ENCODE results near the gene FABP1. TPM values are rescaled to one million over a fixed set of nuclear protein-coding genes. Genes with fewer than 3 reads are reported as not detected.

FABP1 gene
- total RNA-seq, 1 donor from 2014 or later = not detected

DNA sequence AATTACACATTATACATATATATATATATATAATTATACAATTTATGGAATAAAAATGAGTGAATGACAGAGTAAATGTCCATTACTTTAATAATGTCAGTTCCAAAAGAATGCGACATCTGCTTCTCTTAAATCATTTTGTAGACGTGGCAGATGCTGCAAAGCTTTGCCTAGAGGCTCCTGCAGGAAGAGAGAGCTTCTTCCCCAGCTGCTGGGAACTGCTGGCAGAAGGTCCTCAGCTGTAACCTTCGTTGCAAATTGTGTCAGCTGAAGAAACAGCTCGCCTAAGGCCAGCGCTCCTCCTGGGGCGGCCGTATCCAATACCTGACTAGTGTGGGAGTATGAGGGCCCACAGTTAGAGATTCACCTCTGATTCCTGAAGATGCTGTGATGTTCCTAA, 32.7 kb upstream of the FABP1 start:
- no peaks in the 10 kb centered on the region for H3K36me3 ChIP-seq
- H3K4me3 ChIP-seq = no peak overlapping the region
- ATAC-seq (no peak), DNase-seq (no peak)
- intact Hi-C loops (cut with DNase I) = no loop called here
- no peaks in the 10 kb centered on the region for H3K9me3 ChIP-seq
- no peak overlapping the region for H3K27ac ChIP-seq
- no peaks in the 10 kb centered on the region for H3K27me3 ChIP-seq (ENCODE audit: low read depth)
- TF ChIP-seq, protein P1, sequence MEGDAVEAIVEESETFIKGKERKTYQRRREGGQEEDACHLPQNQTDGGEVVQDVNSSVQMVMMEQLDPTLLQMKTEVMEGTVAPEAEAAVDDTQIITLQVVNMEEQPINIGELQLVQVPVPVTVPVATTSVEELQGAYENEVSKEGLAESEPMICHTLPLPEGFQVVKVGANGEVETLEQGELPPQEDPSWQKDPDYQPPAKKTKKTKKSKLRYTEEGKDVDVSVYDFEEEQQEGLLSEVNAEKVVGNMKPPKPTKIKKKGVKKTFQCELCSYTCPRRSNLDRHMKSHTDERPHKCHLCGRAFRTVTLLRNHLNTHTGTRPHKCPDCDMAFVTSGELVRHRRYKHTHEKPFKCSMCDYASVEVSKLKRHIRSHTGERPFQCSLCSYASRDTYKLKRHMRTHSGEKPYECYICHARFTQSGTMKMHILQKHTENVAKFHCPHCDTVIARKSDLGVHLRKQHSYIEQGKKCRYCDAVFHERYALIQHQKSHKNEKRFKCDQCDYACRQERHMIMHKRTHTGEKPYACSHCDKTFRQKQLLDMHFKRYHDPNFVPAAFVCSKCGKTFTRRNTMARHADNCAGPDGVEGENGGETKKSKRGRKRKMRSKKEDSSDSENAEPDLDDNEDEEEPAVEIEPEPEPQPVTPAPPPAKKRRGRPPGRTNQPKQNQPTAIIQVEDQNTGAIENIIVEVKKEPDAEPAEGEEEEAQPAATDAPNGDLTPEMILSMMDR (IDR thresholded peaks at IDR 0.05) = no peak
- H3K4me1 ChIP-seq = no peaks in the 10 kb centered on the region

- H3K4me3 ChIP-seq = no peak overlapping the region
- H3K27me3 ChIP-seq (ENCODE audit: low read depth) = no peaks in the 10 kb centered on the region
- H3K4me1 ChIP-seq = no peaks in the 10 kb centered on the region
- TF ChIP-seq, protein P1 (IDR thresholded peaks at IDR 0.05) = peak; percentile 85
- ATAC-seq (peak; percentile 74 to 82), DNase-seq (no peak)
- no peaks in the 10 kb centered on the region for H3K9me3 ChIP-seq
- intact Hi-C loops (cut with DNase I) = loop anchor here (5.0 kb wide), 1 partner anchor 98 kb away; no protein-coding TSS in a partner anchor
- H3K27ac ChIP-seq = no peak overlapping the region
- no peaks in the 10 kb centered on the region for H3K36me3 ChIP-seq
These were observed 32.1 kb upstream of the FABP1 start for GRCh38 chr2:88159955-88160415.

DNA sequence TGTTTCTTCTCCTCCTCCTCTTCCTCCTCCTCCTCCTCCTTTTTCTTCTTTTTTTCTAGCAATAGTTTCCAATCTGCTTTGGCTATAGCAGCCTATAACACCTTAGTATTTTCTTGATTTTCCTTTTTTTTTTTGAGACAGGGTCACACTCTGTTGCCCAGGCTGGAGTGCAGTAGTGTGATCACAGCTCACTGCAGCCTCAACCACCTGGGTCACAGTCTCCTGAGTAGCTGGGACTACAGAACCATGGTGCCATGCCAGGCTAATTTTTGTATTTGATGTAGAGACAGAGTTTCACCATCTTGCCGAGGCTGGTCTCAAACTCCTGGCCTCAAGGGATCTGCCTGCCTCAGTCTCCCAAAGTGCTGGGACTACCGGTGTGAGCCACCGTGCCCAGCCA, 31.6 kb upstream of the FABP1 start:
- H3K4me3 ChIP-seq = no peak overlapping the region
- H3K4me1 ChIP-seq = no peaks in the 10 kb centered on the region
- intact Hi-C loops (cut with DNase I) = loop anchor here (5.0 kb wide), 1 partner anchor 97 kb away; no protein-coding TSS in a partner anchor
- H3K27me3 ChIP-seq (ENCODE audit: low read depth) = no peaks in the 10 kb centered on the region
- DNase-seq (no peak), ATAC-seq (no peak)
- TF ChIP-seq, protein P1 (IDR thresholded peaks at IDR 0.05) = no peak
- no peak overlapping the region for H3K27ac ChIP-seq
- H3K36me3 ChIP-seq = no peaks in the 10 kb centered on the region
- H3K9me3 ChIP-seq = no peaks in the 10 kb centered on the region

DNA sequence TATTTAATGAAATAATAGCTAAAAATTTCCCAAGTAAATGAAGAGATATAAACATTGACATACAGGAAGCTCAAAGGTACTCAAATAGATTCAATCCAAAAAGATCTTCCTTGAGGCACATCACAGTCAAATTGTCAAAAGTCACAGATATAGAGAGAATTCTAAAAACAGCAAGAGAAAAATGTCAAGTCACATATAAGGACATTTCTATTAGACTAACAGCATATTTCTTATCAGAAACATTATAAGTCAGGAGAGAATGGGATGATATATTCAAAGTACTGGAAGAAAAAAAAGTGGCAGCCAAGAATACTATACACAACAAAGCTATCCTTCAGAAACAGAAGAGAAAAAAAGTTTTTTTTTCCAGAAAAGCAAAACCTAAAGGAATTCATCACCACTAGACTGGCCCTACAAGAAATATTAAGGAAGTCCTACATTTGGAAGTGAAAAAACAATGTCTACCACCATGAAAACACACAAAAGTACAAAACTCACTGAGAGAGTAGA, 21.1 kb upstream of the FABP1 start:
- no peak overlapping the region for H3K4me3 ChIP-seq
- H3K27me3 ChIP-seq (ENCODE audit: low read depth) = no peaks in the 10 kb centered on the region
- ATAC-seq = no peak
- no peak overlapping the region for H3K27ac ChIP-seq
- no peaks in the 10 kb centered on the region for H3K36me3 ChIP-seq
- no peak for DNase-seq
- no peaks in the 10 kb centered on the region for H3K4me1 ChIP-seq
- intact Hi-C loops (cut with DNase I) = no loop called here
- TF ChIP-seq, protein P1 (IDR thresholded peaks at IDR 0.05) = no peak
- H3K9me3 ChIP-seq = peaks cover 11% of the 10 kb centered on the region

- DNase-seq (no peak), ATAC-seq (peak in 1 of 2 donors; percentile 25)
- Histone ChIP-seq H3K36me3 (no peaks in the 10 kb centered on the region), H3K27me3 (ENCODE audit: low read depth) (no peaks in the 10 kb centered on the region), H3K4me1 (no peaks in the 10 kb centered on the region), H3K9me3 (peaks cover 12% of the 10 kb centered on the region), H3K4me3 (no peak overlapping the region), H3K27ac (no peak overlapping the region)
- intact Hi-C loops (cut with DNase I) = no loop called here
- TF ChIP-seq, protein P1 (IDR thresholded peaks at IDR 0.05) = no peak
These were observed 19.3 kb upstream of the FABP1 start for GRCh38 chr2:88147145-88147544.

Measured in lower lobe of right lung (tissue), 2 donors.